Stimulated activated CD8-positive, alpha-beta memory T cell treated with anti-CD3 and anti-CD28 coated beads, Interleukin-2, amount 100 ng/mL, for 1 hour (primary cell): ENCODE data around the gene MARCHF9.

ENCODE experiments used
- DNase-seq, 2 donors: peaks; one replicate each; pipeline ENCODE4 v3.0.0-alpha.2; 2020; ENCODE audit warnings: low read depth in 2 of 2

Gene MARCHF9

DNA sequence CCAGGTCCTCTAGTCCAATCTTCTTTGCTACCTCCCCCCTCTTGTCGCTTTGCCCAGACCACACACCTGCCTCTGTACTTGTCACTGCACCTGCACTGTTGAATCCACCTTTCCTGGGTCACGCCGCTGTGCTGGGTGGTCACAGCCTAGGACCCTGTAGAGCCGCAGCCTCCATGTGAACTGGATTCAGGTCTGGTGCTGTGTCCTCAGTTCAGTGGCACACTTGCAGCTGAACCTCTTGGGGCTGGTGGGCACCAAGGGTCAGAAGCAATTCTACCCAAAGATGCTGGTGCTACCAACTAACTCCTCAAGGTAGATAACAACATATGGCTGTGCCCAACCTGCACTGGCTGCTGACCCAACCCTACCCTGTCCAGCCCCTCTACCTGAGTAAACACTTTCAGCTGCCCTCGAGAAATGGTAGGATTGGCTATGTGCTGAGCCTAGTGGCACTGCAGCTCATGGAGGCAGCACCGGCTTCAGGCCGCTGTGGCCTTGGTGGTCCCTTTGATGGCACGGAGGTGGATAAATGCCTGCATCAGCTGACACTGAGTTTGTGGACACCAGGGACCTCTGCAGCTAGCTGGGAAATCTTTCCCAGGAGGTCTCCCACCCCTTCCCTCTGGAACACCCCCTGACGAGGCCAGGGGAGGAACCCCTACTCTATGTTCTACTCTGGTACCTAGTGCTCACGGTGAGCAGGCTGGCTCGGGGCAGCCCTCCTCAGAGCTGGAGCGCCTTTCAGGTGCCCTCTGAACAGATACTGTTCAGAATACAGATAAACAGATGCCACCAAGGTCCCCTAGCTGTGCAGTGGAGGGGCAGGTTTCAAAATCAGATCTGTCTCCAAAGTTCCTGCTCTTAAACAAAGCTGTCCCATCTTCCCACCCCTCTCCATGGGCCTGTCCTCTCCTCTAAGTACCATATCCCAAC, 30.6 kb upstream of the MARCHF9 start:
- DNase-seq, result no peak

DNA sequence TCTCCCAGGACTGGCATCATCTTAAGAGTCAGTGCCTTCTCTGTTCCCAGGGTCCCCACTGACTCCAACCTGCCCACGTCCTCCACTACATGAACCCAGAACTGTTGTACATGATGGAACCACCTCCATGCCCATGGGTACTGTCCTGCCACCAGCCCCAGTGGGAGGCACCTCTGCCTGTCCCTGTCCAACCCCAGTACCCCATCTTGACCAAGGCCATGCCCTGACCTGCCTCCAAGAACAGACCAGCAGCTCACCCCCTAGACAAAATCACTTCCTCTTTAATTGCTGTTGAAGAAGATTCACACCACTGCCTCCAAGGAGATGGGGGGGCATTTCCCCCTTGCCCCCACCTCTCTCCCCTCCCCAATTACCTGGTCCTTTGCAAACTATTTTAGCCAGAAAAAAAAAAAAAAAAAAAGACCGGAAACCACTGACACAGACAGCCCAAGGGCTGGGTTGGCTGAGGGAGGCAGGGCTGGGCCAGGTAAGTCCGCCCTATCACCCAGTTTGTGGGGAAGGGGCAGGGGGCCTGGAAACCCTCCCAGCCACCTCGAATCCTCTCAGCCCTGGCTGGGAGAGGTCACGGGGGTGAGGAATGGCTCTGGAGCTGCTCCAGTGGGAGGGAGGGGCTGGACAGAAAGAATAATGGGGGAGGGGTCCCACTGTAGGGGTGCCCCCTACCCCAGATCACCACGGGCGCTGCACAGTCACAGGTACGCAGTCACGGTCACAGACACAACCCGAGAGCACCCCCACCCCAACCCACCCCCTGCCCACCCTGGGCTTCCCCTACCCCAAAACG, 29.8 kb upstream of the MARCHF9 start:
- DNase-seq, result no peak

DNA sequence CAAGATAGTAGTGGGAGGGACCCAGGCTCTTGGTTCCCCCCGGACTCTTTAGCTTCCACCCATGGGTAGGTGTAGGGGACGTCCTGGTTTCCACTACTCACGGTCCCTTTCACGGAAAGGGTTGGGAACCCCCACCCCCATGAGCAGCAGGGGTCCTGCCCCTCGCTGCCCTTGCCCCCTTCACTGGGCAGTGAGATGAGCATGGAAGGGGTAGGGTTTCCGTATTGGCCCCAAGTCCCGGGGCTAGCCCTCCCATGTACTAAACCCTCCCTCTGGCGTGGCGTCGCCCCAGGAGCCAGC, 29.1 kb upstream of the MARCHF9 start:
- no peak for DNase-seq

DNA sequence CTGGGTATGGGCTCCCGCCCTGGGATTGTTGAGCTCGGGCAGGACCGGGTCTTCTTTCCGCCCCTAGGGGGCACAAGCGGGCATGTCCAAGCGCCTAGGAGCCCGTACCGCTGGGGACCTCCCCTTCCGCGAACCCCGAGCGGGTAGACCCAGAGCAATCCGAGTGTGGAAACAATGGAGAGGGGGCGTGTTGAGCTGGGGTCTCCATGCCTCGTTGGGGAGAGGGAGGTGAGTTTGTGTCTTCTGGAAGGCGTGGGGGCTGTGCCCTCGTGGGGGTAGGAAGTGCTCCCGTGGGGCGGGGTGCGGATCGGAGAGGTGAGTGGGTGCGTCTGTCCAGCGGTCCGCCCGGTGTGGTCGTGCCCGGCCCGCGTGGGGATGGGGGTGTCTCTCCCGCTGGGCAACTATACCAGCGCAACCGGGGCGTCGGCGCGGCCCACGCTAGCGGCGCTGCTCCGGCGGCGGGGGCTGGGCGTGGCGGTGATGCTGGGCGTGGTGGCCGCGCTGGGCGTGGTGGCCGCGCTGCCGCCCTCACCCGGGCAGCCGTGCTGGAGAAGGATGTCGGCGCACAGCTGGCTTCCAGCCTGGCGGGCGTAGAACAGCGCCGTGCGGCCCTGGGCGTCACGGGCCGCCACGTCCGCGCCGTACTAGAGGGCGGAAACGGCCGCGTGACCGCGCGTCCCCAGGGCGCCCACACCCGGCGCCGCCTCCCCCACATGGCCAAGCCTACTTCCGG, 28.6 kb upstream of the MARCHF9 start:
- no peak for DNase-seq

DNA sequence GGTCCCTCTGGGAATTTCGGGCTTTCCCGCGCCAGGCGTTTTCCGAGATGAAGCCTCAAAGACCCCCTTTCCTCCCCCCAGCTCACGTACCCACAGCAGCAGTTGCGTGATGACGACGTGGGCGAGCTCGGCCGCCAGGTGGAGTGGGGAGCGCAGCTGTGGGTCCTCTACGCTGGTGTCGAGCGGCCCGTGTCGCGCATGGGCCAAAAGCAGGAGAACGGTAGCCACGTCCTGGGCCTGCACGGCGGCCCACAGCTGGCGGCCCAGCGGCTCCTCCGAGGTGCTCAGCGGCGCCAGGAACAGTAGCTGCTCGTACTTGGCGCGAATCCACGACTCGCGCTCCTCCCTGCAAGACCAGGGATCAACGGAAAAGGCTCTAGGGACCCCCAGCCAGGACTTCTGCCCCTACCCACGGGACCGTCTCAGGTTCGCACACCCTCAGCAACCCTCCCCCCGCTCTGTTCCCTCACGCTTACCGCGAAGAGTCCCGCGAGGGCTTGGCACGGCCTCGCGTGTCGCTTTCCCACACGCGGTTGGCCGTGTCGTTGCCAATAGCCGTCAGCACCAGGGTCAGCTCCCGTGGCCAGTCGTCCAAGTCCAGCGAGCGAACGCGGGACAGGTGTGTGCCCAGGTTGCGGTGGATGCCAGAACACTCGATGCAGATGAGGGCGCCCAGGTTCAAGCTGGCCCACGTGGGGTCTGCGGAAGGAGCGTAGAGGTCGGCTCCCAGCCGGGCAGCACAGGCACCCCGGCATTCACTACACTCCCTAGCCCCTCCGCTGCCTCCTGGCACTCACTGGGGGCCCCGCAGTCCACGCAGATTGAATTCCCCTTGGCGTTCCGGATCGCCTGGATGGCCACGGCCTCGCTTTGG, 27.8 kb upstream of the MARCHF9 start:
- no peak for DNase-seq

DNA sequence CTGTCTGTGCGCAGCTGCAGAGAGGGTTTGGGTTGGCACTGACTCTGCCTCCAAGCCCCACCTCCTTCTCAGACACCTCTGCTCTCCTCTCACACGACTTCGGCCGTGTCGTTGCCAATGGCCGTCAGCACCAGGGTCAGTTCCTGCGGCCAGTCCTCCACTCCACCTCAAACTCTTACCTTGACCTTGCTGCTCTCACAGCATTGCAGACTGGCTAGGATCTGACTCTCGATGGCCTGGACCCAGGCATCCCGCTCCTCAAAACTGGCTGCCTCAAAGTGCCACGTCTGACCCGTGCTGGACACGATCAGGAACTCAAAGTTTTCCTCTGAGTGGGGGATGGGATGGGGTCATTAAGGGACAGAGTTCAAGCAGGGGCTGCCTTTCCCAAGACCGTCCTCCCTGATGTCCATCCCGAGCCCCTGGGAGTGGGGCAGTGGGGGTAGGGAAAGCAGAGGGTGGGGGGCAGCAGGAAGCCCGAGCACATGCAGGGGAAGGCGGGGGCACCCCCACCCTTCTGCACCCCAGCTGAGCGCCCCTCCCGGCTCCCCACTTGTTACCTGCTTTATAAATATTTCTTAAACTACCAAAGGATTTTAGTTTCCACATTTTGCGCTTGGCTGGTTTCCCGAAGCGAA, 27.0 kb upstream of the MARCHF9 start:
- no peak for DNase-seq

DNA sequence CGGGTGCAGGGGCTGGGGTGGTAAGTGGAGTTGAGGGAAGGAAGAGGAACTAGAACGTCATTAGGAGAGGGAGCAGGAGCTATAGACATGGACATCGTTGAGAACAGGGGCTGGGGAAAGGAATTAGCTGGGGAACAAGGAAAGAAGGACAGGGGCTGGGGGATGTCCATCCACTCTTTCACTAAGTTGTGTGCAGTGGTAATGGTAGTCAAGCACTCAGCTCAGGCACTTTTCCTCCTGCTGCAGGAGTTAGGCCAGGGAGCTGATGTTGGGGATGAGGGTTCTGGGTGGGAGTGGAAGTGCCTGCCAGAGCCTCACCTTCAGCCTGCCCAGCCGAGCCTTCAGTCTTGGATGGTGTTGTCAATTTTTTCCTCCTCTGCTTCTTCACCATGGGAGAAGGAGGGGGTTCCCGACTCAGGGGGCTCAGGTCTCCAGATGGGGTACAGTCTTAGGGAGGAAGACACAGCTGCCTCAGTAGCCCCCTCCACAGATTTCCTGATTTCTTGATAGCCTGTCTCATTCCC, 25.5 kb upstream of the MARCHF9 start:
- no peak for DNase-seq

DNA sequence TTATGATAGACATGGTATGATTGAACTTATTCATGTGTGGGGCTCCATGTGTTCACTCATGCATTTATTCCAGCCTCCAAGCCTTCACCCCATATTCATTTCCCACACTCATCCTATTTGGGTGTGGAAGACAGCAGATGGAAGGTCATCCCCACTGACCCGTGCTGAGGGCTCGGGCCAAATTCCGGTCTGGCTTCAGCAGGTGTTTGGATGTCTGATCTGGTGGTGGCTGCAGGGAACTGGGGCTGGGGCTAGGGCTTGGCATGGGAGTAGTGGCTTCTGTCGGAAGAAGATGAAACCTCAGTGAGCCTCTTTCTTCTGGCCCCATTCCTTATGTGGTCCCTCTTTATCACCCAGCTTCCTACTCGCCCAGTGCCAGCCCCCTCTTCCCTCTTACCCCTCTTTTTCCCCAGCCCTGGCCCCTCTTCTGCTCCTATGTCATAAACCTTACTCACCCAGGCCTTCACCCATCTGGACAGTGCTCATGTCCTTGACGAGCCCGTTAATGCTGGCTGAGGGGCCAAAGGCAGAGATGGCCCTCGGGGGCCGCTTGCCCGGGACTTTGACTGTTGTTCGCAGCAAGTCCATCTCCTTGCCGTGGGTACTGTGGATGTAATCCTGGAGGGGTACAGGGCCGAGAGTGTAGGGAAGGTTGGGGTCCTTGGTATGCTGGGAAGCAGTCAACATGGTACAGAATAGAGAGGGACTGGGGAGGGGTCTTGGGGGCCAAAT, 24.4 kb upstream of the MARCHF9 start:
- DNase-seq, result no peak

DNA sequence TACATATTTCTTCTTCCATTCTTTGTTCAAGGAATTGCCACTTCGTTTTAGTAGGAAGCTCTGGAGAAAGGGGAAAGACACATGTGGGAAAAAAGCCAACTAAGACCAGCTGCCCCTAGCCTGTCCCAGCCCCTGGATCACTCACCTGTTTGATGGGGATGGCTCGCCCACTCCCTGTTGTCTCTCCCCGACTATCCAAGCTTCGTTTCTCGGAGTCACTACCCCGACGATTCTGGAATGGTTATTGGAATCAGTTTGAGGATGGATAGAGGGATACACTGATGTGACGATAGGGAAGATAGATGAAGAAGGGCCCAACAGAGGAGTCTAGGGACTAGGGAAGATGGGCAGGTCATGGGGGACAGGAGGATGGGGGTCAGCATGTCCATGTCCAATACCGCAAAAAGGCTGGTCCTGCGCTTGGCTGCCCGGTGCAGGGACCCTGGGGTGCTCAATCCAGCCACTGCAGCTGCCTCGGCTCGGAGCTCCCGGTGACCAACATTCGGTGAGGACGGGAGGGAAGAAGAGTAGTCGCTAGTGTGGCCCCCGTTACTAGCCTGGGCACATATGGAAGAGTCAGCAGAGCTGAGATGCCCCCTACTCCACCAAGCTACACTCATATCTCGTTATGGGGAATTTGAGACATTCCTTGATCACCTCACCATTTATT, 23.4 kb upstream of the MARCHF9 start:
- no peak for DNase-seq

DNA sequence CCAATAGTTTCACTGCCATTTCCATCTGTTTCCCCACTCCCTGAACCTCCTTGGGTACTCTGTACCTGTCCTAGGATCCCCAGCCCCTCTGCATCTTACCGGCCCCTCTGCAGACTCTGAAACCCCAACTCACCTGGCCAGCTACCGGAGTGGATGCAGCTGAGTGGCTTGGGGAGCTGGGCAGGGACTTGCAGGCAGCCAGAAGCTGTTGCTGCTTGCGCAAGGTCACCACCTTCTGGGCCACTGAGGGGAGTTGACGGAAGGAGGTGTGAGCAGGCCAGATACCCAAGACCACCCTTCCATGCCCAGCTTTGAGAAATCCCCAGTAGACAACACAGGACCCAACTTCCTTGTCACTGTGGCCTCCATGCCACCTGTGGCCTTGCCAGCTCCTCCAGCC, 22.6 kb upstream of the MARCHF9 start:
- no peak for DNase-seq

DNA sequence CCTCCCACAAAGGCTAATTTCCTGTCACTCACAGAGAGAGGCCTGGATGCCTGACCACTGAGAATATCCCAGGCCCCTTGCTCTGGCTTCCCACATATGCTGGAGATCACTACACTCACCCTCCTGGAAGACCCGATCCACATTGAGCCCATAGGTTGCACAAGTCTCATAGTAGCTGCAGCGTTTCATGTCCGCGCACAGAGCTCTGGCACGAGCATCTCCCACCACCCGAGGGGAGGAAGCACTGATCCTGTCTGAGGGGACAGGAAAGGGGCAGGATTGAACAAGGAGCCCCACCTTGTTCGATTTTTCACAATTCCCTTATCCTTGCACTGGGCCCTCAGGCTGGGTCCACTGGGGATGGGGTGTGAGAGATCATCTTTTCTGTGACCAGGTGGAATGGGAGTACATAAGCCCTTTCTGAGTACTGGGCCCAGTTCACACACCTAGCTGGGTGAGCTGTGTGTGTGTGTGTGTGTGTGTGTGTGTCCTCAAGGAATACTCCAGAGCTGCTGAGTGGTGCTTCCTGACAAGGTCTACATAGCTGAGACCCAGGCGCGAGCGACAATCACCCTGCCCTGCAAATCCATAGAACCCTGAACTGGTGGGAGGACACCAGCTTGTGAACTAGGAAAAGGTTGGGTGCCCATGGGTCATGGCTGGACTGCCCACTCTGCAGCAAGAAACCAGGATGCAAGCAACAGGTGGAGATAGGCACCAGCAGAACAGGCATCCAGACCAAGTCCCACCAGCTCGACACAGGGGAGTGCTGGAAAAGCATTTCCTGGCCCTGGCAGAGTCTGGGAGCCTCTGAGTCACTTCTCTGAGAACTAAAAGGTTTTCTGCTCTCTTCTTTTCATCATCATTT, 21.9 kb upstream of the MARCHF9 start:
- DNase-seq, result no peak

DNA sequence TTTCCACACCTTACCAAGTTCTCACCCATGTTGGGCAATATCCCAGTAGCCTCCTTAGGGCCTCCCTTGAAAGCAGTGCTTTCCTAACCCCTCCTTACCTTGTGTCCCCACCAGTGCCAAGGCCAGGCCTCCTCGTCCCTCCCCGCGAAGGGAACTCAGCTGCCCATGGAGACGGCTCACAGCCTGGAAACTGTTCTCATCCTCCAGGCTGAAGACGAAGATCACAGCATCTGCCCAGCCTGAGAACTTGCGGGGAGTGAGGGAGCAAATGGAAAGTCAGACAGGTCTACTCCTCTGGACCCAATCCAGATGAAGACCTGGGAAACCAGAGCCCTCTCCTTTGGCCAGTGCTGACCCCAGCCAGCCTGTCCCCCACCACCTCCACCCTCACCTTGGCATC, 21.0 kb upstream of the MARCHF9 start:
- DNase-seq, result no peak

DNA sequence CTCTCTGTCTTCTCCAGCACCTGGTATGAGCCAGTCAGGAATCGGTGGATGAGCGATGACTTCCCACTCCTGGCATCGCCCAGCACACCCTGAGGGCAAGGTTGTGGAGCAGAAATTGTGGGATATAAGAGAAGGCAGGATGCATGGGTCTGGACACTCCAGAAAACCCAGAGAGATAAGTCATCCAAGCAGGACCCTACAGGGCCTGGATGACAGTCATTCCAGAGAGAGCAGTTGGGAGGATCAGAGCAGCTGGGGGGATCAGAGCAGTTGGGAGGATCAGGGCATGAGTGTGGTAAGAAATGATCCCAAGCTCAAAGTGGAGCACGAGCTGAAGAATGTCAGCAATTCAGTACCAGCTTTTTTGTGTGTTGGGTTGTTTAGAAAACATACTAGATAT, 20.3 kb upstream of the MARCHF9 start:
- no peak for DNase-seq

DNA sequence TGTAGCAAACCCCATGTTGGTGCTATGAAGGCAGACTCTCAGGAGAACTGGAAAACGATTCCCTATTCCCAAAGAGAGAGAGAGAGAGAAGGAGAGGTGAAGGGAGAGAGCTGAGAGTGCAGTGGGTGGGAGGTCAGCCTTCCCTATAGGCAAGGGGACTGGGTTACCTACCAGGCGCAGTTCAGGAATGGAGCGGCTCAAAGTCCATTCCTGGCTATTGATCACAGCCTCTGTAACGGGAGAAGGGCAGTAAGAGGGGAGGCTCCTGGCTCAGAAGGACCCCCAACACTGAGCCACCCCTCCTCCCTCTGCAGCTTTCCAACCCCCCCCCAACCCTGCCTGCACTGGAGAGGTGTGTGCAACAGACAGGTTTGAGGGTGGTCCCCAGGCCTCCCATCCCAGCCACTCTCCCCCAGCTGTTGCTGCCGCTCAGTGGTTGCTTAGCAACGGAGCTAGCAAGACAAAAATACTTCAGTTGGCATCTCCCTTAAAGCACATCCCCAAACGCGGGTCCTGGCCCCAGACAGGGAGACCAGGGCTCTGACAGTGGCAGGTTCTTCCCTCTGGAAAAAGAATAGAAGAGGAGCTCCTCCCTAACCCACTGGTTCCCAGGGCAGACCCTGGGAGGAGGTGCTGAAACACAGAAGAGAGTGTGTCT, 19.6 kb upstream of the MARCHF9 start:
- DNase-seq, result no peak

DNA sequence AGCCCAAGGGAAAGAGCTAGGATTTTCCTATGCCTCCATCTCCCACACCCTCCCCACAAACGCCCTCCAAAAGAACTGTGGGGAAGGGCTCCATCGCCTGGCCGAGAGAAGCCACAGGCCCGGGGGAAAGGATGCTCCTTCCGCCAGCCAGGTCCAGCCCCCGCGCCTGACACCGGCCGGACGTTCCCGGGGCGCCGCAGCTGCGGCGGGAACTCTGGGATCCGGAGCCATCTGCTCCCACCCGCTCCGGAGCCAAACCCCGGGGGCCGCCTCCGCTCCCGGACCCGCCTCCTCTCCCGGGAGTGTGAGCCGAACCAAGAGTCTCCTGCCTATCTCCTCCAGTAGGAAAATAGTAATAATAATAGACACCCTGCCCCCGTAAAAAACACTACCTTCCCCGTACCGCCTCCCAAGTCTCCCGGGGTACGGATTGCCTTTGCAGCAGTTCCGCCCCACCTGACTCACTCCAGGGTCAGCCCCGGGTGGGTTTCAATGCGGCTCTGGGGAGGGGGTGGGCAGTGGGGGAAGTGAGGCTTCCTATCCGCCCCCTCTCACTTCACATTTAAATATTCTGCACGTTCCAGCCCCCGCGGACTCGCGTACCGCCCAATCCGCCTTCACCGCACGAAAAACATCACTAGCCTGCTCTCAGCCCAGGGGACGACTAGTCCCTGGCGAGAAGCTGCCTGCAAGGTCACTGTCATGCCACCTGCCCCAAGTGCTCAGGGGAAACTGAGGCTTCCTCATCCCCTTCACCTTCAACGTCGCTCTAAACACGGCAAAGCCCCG, 18.8 kb upstream of the MARCHF9 start:
- DNase-seq, result no peak

DNA sequence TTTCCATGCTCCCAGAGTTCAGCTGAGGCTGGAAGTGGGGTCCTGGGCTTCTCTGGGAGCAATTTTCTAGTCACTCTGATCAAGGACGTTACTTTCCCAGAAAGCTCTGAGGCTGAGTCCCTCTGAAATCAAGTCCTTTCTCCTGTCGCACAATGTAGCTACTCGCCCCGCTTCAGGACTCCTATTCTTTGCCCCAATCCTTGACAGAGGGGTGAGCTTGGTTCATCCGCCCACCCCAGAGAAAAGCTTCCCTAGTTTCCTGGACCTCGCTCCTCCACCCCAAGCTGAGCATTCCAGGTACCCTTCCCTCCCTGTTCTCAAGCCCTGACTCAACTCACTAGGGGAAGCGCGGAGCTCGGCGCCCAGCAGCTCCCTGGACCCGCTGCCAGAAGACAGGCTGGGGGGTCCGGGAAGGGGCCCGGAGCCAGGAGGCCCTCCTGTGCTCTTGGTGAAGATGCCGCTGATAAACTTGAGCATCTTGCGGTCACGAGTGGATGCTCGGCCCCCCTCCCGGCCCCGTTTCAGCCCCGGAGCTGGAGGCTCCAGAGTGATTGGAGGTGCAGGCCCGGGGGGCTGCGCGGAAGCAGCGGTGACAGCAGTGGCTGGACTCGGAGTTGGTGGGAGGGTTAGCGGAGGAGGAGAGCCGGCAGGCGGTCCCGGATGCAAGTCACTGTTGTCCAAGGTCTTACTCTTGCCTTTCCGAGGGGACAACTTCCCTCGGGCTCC, 18.0 kb upstream of the MARCHF9 start:
- DNase-seq, result no peak
